ENCODE results near the gene MC5R.

Gene MC5R

GRCh38 chr18:13811993-13812392, 12.0 kb upstream of the MC5R start:
- DNase-seq (ENCODE audit: low spot score), result no peak
- TF ChIP-seq, protein P1, sequence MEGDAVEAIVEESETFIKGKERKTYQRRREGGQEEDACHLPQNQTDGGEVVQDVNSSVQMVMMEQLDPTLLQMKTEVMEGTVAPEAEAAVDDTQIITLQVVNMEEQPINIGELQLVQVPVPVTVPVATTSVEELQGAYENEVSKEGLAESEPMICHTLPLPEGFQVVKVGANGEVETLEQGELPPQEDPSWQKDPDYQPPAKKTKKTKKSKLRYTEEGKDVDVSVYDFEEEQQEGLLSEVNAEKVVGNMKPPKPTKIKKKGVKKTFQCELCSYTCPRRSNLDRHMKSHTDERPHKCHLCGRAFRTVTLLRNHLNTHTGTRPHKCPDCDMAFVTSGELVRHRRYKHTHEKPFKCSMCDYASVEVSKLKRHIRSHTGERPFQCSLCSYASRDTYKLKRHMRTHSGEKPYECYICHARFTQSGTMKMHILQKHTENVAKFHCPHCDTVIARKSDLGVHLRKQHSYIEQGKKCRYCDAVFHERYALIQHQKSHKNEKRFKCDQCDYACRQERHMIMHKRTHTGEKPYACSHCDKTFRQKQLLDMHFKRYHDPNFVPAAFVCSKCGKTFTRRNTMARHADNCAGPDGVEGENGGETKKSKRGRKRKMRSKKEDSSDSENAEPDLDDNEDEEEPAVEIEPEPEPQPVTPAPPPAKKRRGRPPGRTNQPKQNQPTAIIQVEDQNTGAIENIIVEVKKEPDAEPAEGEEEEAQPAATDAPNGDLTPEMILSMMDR (IDR thresholded peaks at IDR 0.05; ENCODE audit: extremely low read depth, missing control alignments), result no peak

- TF ChIP-seq, protein P1 (IDR thresholded peaks at IDR 0.05; ENCODE audit: extremely low read depth, missing control alignments), result peak; percentile 75
- peak; percentile 74 for DNase-seq (ENCODE audit: low spot score)
These were observed 10.6 kb upstream of the MC5R start for GRCh38 chr18:13813271-13813849.

- no peak for DNase-seq (ENCODE audit: low spot score)
- TF ChIP-seq, protein P1 (IDR thresholded peaks at IDR 0.05; ENCODE audit: extremely low read depth, missing control alignments), result no peak
These were observed 2.3 kb downstream of the MC5R start for GRCh38 chr18:13826209-13826608.

GRCh38 chr18:13831864-13832508, 8.0 kb downstream of the MC5R start:
- TF ChIP-seq, protein P1 (IDR thresholded peaks at IDR 0.05; ENCODE audit: extremely low read depth, missing control alignments), result no peak
- DNase-seq (ENCODE audit: low spot score), result no peak

DNA sequence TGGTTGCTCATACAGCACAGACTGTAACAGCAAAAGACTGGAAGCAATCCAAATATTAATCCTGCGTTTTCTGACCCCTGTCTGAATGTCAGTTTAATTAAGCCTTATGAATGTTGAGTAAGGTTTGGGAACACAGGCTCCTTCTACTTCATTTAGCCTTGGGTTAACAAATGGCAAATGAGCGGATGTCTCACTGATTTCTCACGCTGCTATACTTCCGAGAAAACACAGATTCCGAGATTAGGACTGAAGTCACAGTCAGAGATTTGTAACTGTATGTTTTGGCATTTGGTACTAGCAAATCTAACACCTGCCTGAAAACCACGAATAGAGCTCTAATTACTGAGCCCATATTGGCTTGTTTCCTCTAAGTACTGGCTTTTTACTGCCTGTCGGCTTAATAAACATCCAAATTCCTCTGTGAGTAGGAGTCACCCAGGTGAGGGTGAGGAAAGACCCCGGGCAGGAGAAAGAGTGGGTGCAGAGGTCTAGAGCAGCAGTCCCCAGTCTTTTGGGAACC, 10.6 kb downstream of the MC5R start:
- TF ChIP-seq, protein P1 (IDR thresholded peaks at IDR 0.05; ENCODE audit: extremely low read depth, missing control alignments), result no peak
- no peak for DNase-seq (ENCODE audit: low spot score)

DNA sequence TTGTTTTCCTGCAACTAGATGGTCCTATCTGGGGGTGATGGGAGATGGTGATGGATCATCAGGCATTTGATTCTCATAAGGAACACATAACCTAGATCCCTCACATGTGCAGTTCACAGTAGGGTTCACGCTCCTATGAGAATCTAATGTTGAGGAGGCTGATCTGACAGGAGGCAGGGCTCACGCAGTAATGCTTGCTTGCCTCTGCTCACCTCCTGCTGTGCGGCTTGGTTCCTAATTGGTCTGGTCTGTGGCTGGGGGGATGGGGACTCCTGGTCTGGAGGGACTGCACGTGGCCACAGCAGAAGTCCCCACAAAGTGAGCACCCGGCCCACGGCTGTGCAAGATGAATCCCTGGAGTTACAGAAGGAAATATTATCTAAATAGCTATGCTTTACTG, 11.3 kb downstream of the MC5R start:
- TF ChIP-seq, protein P1 (IDR thresholded peaks at IDR 0.05; ENCODE audit: extremely low read depth, missing control alignments), result no peak

DNA sequence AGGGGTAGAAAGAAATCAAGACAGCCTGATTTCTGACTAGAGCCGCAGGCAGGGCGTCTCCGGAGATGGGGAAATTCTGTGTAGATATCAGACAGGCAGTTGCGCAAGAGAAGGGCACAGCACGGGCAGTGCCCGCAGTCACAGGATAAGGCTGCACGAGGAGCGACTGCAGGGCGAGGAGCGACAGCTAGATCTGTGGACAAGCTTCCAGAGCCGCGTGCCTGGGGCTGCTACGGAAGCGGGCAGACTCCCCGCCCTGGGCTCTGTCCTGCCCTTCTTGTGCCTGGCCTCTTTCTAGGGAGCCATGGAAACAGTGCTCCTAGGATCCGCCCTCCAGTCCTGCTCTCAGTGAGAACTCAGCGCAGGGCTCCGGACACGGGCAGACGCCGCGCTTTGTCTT, 12.6 kb downstream of the MC5R start:
- no peak for DNase-seq (ENCODE audit: low spot score)
- TF ChIP-seq, protein P1 (IDR thresholded peaks at IDR 0.05; ENCODE audit: extremely low read depth, missing control alignments), result no peak

More for the DNA sequence above, 11.3 kb downstream of the MC5R start:
- no peak for DNase-seq (ENCODE audit: low spot score)

All from GM20000 (cell line).